GM12875 (cell line): ENCODE measurements around the gene TRIM66.
A peak's percentile ranks its signal among the peaks of the same experiment; 100 is the strongest.

Source experiments
- H3K4me3 ChIP-seq: one replicate; pipeline ENCODE4 v1.5.1; 2011; ENCODE audit warnings: low read depth, low read length, control low read depth
- TF ChIP-seq, protein P1 (sequence below): IDR thresholded peaks from 2 replicates; pipeline ENCODE4 v1.5.1; 2011; ENCODE audit warnings: low read depth, mild to moderate bottlenecking, control low read depth, inconsistent platforms, low read length, moderate library complexity, borderline replicate concordance; ENCODE audit not compliant: insufficient read depth

The TRIM66 gene

DNA sequence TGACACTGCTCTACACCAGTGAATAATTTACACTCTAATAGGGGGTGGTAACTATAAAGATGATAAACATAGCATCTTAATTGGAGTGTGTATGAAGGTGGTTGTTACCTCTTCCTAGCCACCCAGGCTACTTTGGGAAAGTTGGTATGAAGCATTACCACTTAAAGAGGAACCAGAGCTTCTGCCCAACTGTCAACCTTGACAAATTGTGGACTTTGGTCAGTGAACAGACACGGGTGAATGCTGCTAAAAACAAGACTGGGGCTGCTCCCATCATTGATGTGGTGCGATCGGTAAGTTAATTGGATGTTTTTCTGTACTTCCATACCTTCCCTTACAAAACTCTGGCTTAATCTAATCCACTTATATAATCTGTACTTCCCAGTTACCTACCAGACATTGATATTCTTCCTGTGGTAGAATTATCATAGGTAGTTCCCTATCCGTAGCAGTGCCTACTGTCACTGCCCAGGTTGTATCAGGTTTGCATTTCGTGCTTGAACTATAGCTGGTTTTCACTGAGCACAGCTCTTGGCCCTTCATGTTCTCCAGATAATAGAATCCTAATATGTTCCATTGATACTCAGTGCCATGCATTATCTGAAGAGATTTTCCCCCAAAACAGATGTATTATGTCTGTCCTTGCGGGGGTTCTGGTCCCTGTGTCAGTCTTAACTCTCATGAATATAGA lies 2.3 kb upstream of the TRIM66 start:
- TF ChIP-seq, protein P1, sequence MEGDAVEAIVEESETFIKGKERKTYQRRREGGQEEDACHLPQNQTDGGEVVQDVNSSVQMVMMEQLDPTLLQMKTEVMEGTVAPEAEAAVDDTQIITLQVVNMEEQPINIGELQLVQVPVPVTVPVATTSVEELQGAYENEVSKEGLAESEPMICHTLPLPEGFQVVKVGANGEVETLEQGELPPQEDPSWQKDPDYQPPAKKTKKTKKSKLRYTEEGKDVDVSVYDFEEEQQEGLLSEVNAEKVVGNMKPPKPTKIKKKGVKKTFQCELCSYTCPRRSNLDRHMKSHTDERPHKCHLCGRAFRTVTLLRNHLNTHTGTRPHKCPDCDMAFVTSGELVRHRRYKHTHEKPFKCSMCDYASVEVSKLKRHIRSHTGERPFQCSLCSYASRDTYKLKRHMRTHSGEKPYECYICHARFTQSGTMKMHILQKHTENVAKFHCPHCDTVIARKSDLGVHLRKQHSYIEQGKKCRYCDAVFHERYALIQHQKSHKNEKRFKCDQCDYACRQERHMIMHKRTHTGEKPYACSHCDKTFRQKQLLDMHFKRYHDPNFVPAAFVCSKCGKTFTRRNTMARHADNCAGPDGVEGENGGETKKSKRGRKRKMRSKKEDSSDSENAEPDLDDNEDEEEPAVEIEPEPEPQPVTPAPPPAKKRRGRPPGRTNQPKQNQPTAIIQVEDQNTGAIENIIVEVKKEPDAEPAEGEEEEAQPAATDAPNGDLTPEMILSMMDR = no peak
- H3K4me3 ChIP-seq = peak overlapping the region; percentile 94

- peak overlapping the region; percentile 94 for H3K4me3 ChIP-seq
- TF ChIP-seq, protein P1 = no peak
Observed at GRCh38 chr11:8683115-8683807, 796 bp upstream of the TRIM66 start.

DNA sequence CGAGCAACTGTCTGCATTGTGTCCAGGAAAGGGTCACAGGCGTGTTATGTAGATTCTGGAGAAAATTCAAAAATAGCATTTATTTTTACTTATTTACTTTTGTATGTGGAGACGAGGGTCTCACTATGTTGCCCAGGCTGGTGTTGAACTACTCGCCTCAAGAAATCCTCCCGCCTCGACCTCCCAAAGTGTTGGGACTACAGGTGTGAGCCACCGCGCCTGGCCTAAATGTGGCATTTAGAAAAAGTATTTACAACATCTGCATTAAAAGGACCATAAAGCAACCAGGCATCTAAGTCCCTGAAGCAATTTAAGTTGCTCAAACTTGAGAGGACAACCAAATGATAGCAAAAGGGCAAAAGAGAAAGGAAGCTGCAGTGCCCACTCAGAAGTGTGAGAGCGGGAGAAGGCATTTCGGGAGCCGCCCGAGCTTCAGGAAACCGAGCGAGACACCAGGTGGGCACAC lies 595 bp downstream of the TRIM66 start:
- TF ChIP-seq, protein P1 = no peak
- peak overlapping the region; percentile 94 for H3K4me3 ChIP-seq

GRCh38 chr11:8679006-8679405 lies 3.5 kb downstream of the TRIM66 start:
- TF ChIP-seq, protein P1 = no peak
- no peak overlapping the region for H3K4me3 ChIP-seq

DNA sequence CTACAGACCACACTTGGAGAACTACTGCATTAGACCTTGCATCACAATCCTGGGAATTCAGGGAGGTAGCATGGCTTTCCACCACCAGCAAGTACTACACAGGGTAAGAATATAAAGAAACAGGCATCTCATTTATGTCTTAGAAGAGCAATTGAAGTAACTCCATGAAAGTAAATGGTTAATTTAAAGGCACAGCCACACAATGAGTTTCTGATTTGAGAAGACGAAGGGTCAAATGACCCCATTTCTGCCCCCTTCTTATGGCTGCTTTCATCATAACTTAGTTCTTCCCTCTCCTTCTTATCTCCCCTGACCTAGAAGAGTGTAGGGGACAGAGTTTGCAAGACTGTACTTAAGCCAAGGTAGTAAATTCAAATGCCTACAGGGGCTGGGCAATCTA lies 6.0 kb downstream of the TRIM66 start:
- no peak overlapping the region for H3K4me3 ChIP-seq

DNA sequence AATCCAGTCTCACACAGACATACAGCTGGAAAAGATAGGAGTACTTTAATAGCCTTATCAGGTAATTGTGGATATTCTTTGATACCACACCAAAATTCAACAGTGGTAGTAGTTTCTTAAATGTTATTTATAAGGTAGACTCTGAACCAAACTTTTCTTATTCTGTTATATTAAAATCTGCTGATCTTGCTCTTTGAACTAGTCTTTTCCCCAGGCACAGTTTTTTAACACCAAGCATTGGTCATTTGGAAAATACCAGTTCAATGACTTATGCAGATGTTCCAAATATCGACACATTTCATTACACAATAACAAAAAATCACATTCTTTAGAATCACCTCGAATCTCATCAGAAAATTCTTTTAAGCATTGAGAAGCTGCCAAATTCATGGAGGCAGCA lies 7.6 kb downstream of the TRIM66 start:
- no peak overlapping the region for H3K4me3 ChIP-seq
- TF ChIP-seq, protein P1 = no peak

More for the DNA sequence above, 6.0 kb downstream of the TRIM66 start:
- TF ChIP-seq, protein P1 = no peak

GRCh38 chr11:8672346-8672745 lies 10.1 kb downstream of the TRIM66 start:
- TF ChIP-seq, protein P1 = no peak
- H3K4me3 ChIP-seq = no peak overlapping the region
